H54 (cell line): Measurements from ENCODE around the gene MYLK.

Experiments used
- DNase-seq: peaks from one replicate; pipeline ENCODE4 v3.0.0; 2011; ENCODE audit warnings: low spot score, mixed read lengths; ENCODE audit not compliant: insufficient read length
- FAIRE-seq: peaks from 3 replicates; lab custom pipeline; 2011; peaks lifted over from hg19 to GRCh38; lab: Jason Lieb, UNC
- POLR2A ChIP-seq: IDR thresholded peaks from 2 replicates; pipeline ENCODE4 v1.6.1; 2011; ENCODE audit warnings: low read depth, mild to moderate bottlenecking, low read length

The MYLK gene

DNA sequence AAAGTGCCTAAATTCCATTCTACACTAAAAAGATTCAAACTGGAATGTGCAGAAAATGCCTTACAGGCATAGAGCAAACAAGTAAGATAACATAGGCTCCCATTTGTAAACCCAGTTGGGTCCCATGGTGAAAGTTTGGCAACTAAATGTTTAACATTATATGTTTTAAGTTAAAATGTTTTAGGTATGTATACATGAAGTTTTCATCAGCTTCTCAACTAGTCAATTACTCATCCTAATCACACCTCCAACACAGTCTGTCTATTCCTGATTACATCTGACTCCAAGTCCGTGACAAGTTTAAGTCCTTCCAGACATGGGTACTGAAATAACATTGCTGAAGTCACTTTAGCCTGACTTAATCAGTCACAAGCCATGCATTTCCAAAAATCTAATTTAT lies 25.0 kb downstream of the MYLK start:
- no peak for DNase-seq
- no peak for FAIRE-seq
- no peak for TF ChIP-seq POLR2A

DNA sequence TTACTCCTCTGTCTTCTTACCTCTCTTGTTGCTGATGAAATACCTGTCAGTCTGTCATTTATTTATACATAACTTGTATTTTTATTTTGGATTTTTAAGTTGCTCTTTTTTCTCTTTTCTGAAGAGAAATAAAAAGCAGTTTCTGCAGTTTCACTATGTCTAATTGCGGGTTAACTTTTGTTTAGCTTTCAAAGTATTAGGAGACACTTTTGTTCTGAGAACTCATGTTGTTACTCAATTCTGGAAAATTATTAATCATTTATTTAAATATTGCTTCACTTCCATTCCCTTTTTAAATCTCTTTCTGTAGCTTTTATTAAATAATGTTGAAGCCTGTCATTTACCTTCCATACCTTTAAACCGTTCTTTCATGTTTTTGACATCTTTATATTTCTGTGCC lies 29.2 kb downstream of the MYLK start:
- DNase-seq (no peak), FAIRE-seq (no peak)
- TF ChIP-seq POLR2A = no peak

DNA sequence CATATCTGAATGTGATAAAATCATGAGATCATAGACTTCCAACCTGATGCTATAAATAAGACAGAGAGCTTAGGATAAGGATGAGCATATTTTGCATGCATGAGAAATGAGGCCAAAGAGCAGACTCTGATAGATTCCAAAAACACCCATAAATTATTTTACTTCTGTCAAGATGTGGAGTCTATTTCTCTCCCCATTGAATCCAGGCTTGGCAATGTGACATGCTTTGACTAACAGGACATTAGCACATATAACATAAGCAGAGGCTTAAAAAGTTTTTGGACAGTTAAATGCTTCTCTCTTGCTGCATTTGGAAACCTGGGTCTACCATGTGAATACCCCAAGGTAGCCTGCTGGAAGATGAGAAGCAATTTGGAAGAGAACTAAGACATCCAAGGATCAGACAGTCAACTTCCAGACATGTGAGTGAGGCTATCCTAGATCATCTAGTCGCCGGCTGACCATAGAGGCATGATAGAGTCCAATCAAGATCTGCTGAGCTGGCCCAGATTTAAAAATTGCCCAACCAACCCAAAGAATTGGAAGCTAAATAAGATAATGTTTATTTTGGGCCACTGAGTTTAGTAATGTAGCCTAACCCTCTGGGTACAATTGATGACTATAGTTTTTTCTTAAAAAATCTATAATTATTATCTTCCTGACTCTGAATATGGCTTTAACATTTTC lies 30.3 kb downstream of the MYLK start:
- FAIRE-seq (no peak), DNase-seq (no peak)
- TF ChIP-seq POLR2A = no peak

DNA sequence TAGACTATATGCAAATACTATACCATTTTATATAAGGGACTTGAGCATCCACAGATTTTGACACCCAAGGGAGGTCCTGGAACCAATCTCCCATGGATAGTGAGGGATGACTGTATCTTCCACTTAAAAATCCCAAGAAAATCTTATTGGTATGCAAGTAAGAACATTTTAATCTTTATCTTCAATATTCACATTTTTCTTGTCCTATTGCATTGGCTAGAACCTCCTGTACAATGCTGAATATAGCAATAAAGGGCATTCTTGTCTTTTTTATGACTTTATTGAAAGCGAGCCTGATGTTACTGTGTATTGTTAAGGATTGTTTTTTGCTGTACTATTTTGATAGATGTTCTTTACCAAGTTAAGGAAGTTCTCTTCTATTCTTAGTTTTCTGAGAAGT lies 36.9 kb downstream of the MYLK start:
- FAIRE-seq (no peak), DNase-seq (no peak)
- no peak for TF ChIP-seq POLR2A

GRCh38 chr3:123843668-123844067 lies 40.5 kb downstream of the MYLK start:
- FAIRE-seq (peak; percentile 45), DNase-seq (no peak)
- no peak for TF ChIP-seq POLR2A

GRCh38 chr3:123842711-123843110 lies 41.4 kb downstream of the MYLK start:
- DNase-seq (no peak), FAIRE-seq (no peak)
- TF ChIP-seq POLR2A = no peak

DNA sequence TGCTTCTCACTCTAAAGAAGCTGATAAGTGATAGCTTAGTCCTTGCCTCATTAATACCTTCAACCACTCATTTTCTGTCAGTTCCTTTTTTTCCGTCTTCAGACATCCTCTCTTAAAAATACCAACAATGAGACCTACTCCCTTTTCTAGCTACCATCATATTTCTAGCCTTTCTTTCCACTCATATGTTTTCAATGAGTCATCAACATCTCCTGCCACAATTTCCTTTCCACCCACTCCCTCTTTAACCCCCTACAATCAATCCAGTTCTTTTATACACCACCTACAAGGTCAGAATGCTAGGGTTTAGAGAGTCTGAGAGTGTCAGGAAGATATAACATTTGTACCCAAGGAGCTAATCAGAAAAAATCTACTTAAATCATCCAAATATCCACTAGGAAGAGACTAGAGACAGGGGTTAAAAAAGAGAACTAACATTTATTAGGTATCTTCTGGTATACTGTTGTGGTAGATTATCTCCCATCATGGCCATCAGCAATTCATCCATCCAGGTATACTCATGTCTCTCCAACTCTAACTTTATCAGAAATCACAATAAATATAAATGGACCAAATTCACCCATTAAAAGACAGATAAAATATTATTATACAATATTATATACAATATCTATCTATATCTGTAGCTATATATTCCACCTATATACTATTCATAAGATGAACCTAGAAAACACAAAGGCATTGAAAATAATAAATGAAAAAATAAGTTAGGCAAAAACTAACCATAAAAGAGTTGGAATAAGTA lies 42.5 kb downstream of the MYLK start:
- FAIRE-seq (peak; percentile 67), DNase-seq (no peak)
- no peak for TF ChIP-seq POLR2A

DNA sequence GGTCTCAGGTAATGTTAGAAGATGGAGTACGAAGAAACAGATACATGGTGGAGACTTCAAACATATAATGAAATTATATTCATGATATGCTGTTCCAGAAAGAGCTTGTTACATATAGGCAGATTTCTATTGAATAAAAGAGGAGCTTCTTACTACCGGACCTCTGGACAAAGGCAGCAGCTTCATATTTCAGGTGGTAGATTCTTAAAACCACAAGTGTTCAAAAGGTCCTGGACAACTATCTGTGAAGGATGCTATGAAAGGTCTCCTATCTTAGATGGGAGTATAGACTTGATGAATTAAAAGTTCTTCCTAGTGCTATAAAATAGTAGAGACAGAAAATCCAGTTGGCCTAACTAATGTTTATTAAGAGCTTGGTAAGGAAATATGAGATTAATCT lies 43.2 kb downstream of the MYLK start:
- FAIRE-seq = no peak
- no peak for TF ChIP-seq POLR2A
- no peak for DNase-seq

- DNase-seq = no peak
- TF ChIP-seq POLR2A = no peak
- no peak for FAIRE-seq
These were observed 46.3 kb downstream of the MYLK start for GRCh38 chr3:123837858-123838257.

- peak; percentile 58 for DNase-seq
- no peak for TF ChIP-seq POLR2A
- FAIRE-seq = peak; percentile 93
These were observed 49.5 kb downstream of the MYLK start for GRCh38 chr3:123834631-123835030.

- no peak for FAIRE-seq
- TF ChIP-seq POLR2A = no peak
- DNase-seq = no peak
These were observed 50.7 kb downstream of the MYLK start for GRCh38 chr3:123833398-123833785.

DNA sequence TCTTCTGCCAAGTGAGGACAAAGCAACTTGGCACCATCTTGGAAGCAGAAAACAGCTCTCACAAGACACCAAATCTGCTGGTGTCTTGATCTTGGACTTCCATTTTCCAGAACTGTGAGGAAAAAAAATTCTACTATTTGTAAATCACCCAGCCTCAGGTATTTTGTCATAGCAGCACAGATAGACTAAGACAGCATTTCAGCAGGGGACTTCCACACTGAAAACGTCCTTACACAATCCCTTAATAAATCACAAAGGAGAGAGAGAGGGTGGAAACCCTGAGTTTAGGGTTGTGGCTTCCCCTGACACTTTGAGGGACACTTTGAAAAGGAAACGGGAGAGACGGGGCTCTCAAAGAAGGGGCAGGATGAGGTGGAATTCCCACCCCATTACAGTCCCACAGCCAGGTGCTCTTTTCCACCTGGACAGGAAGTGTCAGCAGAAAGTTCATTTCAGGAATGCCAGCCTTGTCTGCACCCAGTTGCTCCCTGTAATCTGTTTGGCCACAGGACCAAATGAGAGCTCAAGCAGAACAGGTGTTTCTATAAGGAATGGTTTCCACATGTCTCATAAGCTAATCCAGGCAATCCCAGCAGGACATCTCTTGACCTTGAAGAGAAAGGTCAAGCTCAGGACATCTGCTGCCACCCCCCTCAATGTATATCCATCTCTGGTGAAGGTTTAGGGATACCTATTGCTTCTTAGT lies 51.3 kb downstream of the MYLK start:
- FAIRE-seq (no peak), DNase-seq (no peak)
- TF ChIP-seq POLR2A = no peak

DNA sequence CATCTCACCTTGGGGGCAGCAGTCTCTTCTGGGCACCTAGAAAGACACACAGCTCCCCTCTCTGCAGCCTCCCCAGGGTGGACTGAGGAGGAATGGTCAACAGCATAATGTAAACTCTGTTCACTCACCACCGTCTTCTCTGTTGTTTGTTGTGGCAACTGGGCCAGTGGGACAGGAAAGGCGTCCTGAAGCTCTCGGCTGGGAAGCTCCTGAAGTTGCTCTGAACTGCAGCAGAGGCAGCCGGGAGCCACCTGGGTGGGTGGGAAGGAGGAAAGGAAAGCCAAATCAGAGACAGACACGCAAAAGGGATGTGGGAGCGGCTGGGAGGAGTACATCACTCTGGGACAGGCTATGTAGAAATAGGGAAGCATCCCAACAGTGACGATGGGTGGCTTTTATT lies 52.7 kb downstream of the MYLK start:
- TF ChIP-seq POLR2A = no peak
- FAIRE-seq (no peak), DNase-seq (no peak)

DNA sequence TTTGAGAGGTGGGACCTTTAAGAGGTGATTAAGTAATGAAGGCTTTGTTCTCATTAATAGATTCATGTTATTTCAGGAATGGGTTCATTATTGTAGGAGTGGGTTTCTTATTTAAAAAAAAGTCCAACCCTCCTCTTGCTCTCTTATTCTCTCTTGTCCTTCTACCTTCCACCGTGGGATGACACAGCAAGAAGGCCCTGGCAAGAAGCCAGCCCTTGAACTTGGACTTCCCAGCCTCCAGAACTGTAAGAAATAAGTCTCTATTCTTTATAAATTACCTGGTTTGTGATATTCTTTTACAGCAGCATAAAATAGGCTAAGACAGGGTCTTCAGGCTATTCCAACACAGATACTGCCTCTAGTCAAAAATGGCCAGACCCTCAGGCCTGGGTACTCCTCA lies 62.2 kb downstream of the MYLK start:
- TF ChIP-seq POLR2A = no peak
- FAIRE-seq (no peak), DNase-seq (no peak)
